Sigmoid colon (tissue), 7 donors: Measurements from ENCODE around the gene ZNF77. TPM values are rescaled to one million over a fixed set of nuclear protein-coding genes. Genes with fewer than 3 reads are reported as not detected.
A peak's percentile ranks its signal among the peaks of the same experiment; 100 is the strongest.

Experiments used
- DNase-seq: peaks from one replicate; pipeline ENCODE4 v3.0.0-alpha.2; 2019
- H3K27ac ChIP-seq, 4 donors: fragments of 200-600 bp; sonication (generic); one replicate each; pipeline ENCODE4 v1.5.1; 2016 to 2019; ENCODE audit warnings: mild to moderate bottlenecking in 1 of 4
- H3K27me3 ChIP-seq, 3 donors: fragments of 200-600 bp; sonication (generic); one replicate each; pipeline ENCODE4 v1.5.1; 2019; ENCODE audit warnings: mild to moderate bottlenecking in 1 of 3
- H3K36me3 ChIP-seq, 4 donors: fragments of 200-600 bp; sonication (generic); one replicate each; pipeline ENCODE4 v1.5.1; 2016 to 2019
- H3K4me1 ChIP-seq, 4 donors: fragments of 200-600 bp; sonication (generic); one replicate each; pipeline ENCODE4 v1.5.1; 2017 to 2019
- H3K4me3 ChIP-seq, 4 donors: fragments of 200-600 bp; sonication (generic); one replicate each; pipeline ENCODE4 v1.5.1; 2017 to 2019; ENCODE audit warnings: mild to moderate bottlenecking in 2 of 4, moderate library complexity in 1 of 4
- H3K9me3 ChIP-seq, 4 donors: fragments of 200-600 bp in 3 of 4; sonication (generic) in 3 of 4; one replicate each; pipeline versions ENCODE4 v1.5.1 to v1.6.1; 2013 to 2019
- CTCF ChIP-seq, 4 experiments: fragments of 450-650 bp in 3 of 4; fragments of 200-600 bp in 1 of 4; IDR thresholded peaks; one replicate each; pipeline ENCODE4 v1.5.1; 2016 to 2019; ENCODE audit warnings: antibody characterized with exemption in 4 of 4, mild to moderate bottlenecking in 3 of 4, moderate library complexity in 2 of 4
- EP300 ChIP-seq, 4 donors: sonication (generic); formaldehyde crosslinking; IDR thresholded peaks; one replicate each; pipeline ENCODE4 v1.6.1; 2017; ENCODE audit warnings: antibody characterized with exemption in 4 of 4
- POLR2A ChIP-seq, 2 donors: fragments of 450-650 bp; IDR thresholded peaks; one replicate each; pipeline ENCODE4 v1.6.1; 2016; ENCODE audit warnings: antibody characterized with exemption in 2 of 2, mild to moderate bottlenecking in 2 of 2, moderate library complexity in 2 of 2
- POLR2AphosphoS5 ChIP-seq, 4 donors: sonication (generic); formaldehyde crosslinking; IDR thresholded peaks; one replicate each; pipeline ENCODE4 v1.6.1; 2017; ENCODE audit warnings: antibody characterized with exemption in 4 of 4
- WGBS, 2 donors: extraction: QIAGEN DNeasy Blood & Tissue Kit; methylation state at CpG; one replicate each; pipeline ENCODE4 v1.1.7; 2013; 5-methylcytosine and 5-hydroxymethylcytosine counted together
- intact Hi-C: fragments of 100-400 bp; cut with DNase I; formaldehyde crosslinking; loops from one replicate; pipeline ENCODE4 v1.15.1; 2023
- polyA plus RNA-seq, 3 donors: library from polyadenylated mRNA; stranded (reverse); fragments of 200-250 nt; gene quantifications; one replicate each; pipeline ENCODE4 v1.2.3, GENCODE V29; 2013
- total RNA-seq, 4 donors: library from RNA; depleted of rRNA; stranded (reverse); fragments of >200 nt; gene quantifications; one replicate each; pipeline ENCODE4 v1.1.0, GENCODE V29; 2016
- donor health status: healthy with polysubstance abuse.
- donor health status: Bipolar disorder and iron deficiency.
- donor health status: healthy.

Gene ZNF77
- total and polyA plus RNA-seq, 7 donors, result 1.8 to 8.2 (median 3.4) TPM

- no peaks in the 10 kb centered on the region for H3K36me3 ChIP-seq
- intact Hi-C loops, result no loop called here
- 92 to 96% methylated on average over 3 of the region's 3 CpGs for WGBS, 2 donors
- no peak for DNase-seq
- H3K27ac ChIP-seq, result no peak overlapping the region
- H3K4me3 ChIP-seq, result no peak overlapping the region
- TF ChIP-seq EP300 (IDR thresholded peaks at IDR 0.05) (no peak), POLR2A (IDR thresholded peaks at IDR 0.05) (no peak), CTCF (IDR thresholded peaks at IDR 0.05) (no peak), POLR2AphosphoS5 (IDR thresholded peaks at IDR 0.05) (no peak)
- H3K9me3 ChIP-seq, result no peaks in the 10 kb centered on the region
- H3K4me1 ChIP-seq, result peaks cover 0 to 11% (median 10%) of the 10 kb centered on the region in 4 donors
- H3K27me3 ChIP-seq, result no peaks in the 10 kb centered on the region
These were observed 43.8 kb upstream of the ZNF77 start for GRCh38 chr19:2988568-2988967.

- no peak overlapping the region for H3K4me3 ChIP-seq
- intact Hi-C loops, result no loop called here
- H3K36me3 ChIP-seq, result no peaks in the 10 kb centered on the region
- H3K27ac ChIP-seq, result no peak overlapping the region
- H3K4me1 ChIP-seq, result peaks cover 0 to 19% (median 17%) of the 10 kb centered on the region in 4 donors
- no peaks in the 10 kb centered on the region for H3K9me3 ChIP-seq
- DNase-seq, result no peak
- WGBS, 2 donors, result 71 to 74% methylated on average over 12 of the region's 12 CpGs
- H3K27me3 ChIP-seq, result no peaks in the 10 kb centered on the region
- TF ChIP-seq POLR2A (IDR thresholded peaks at IDR 0.05), result no peak
- TF ChIP-seq CTCF (IDR thresholded peaks at IDR 0.05), result no peak
- TF ChIP-seq POLR2AphosphoS5 (IDR thresholded peaks at IDR 0.05), result no peak
- TF ChIP-seq EP300 (IDR thresholded peaks at IDR 0.05), result no peak
These were observed 43.0 kb upstream of the ZNF77 start for GRCh38 chr19:2987797-2988196.

- Histone ChIP-seq H3K4me3 (no peak overlapping the region), H3K27me3 (no peaks in the 10 kb centered on the region), H3K4me1 (peaks cover 0 to 24% (median 23%) of the 10 kb centered on the region in 4 donors), H3K27ac (no peak overlapping the region), H3K9me3 (no peaks in the 10 kb centered on the region), H3K36me3 (no peaks in the 10 kb centered on the region)
- TF ChIP-seq POLR2A (IDR thresholded peaks at IDR 0.05), result no peak
- no peak for TF ChIP-seq CTCF (IDR thresholded peaks at IDR 0.05)
- no peak for TF ChIP-seq POLR2AphosphoS5 (IDR thresholded peaks at IDR 0.05)
- TF ChIP-seq EP300 (IDR thresholded peaks at IDR 0.05), result no peak
- intact Hi-C loops, result no loop called here
- no peak for DNase-seq
- 47 to 77% methylated on average over 20 of the region's 20 CpGs for WGBS, 2 donors
These were observed 42.3 kb upstream of the ZNF77 start for GRCh38 chr19:2986951-2987524.

- intact Hi-C loops, result loop anchor here (5.0 kb wide), 1 partner anchor 63 kb away; no protein-coding TSS in a partner anchor
- peak overlapping the region; percentile 85 to 87 (median 86) for H3K27ac ChIP-seq
- H3K9me3 ChIP-seq, result no peaks in the 10 kb centered on the region
- H3K4me1 ChIP-seq, result peaks cover 0 to 26% (median 23%) of the 10 kb centered on the region in 4 donors
- 3 to 5% methylated on average over 14 of the region's 14 CpGs for WGBS, 2 donors
- H3K27me3 ChIP-seq, result no peaks in the 10 kb centered on the region
- H3K36me3 ChIP-seq, result no peaks in the 10 kb centered on the region
- TF ChIP-seq POLR2A (IDR thresholded peaks at IDR 0.05) (no peak), POLR2AphosphoS5 (IDR thresholded peaks at IDR 0.05) (no peak)
- H3K4me3 ChIP-seq, result peak overlapping the region; percentile 16 to 52 (median 44)
- no peak for DNase-seq
These were observed 39.4 kb upstream of the ZNF77 start for GRCh38 chr19:2984215-2984528.

- Histone ChIP-seq H3K27ac (peak overlapping the region; percentile 85 to 87 (median 86)), H3K4me3 (peak overlapping the region; percentile 16 to 52 (median 44)), H3K36me3 (no peaks in the 10 kb centered on the region), H3K4me1 (peaks cover 0 to 26% (median 23%) of the 10 kb centered on the region in 4 donors), H3K27me3 (no peaks in the 10 kb centered on the region), H3K9me3 (no peaks in the 10 kb centered on the region)
- TF ChIP-seq EP300 (IDR thresholded peaks at IDR 0.05), result no peak
- peak; percentile 37 to 71 (median 56) for TF ChIP-seq POLR2AphosphoS5 (IDR thresholded peaks at IDR 0.05)
- peak; percentile 86 for DNase-seq
- intact Hi-C loops, result loop anchor here (1.0 to 5.0 kb wide), 2 partner anchors 64 to 78 kb away; no protein-coding TSS in a partner anchor
- WGBS, 2 donors, result 11 to 22% methylated on average over 24 of the region's 24 CpGs
These were observed 38.8 kb upstream of the ZNF77 start for GRCh38 chr19:2983351-2984214.
